ENCODE data around the gene HEPACAM2.

DNA sequence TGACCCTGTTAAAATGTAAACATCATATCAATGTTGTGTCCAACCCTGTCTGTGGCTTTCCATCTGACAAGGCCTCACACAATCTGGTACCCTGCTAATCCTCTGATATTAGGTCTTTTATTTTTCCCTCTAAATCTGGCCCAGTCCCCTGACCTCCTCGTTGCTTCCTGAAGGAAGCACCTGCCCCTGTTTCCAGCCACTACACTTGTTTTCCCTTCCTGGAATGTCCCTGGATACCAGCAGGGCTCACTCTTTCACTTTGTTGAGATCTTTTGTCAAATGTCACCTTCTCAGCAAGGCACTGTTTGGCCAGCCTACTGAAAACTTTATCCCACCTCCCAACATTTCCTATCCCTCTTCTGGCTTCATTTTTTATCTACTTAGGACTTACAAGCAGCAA is 80.2 kb downstream of the HEPACAM2 start:
- no peak for TF ChIP-seq FOSL2 (IDR thresholded peaks at IDR 0.05)
- TF ChIP-seq FOSL2 (CRISPR knock-in tag; IDR thresholded peaks at IDR 0.05): no peak
- TF ChIP-seq POLR2A (IDR thresholded peaks at IDR 0.05; ENCODE audit: low read length): no peak
- TF ChIP-seq, protein P1, sequence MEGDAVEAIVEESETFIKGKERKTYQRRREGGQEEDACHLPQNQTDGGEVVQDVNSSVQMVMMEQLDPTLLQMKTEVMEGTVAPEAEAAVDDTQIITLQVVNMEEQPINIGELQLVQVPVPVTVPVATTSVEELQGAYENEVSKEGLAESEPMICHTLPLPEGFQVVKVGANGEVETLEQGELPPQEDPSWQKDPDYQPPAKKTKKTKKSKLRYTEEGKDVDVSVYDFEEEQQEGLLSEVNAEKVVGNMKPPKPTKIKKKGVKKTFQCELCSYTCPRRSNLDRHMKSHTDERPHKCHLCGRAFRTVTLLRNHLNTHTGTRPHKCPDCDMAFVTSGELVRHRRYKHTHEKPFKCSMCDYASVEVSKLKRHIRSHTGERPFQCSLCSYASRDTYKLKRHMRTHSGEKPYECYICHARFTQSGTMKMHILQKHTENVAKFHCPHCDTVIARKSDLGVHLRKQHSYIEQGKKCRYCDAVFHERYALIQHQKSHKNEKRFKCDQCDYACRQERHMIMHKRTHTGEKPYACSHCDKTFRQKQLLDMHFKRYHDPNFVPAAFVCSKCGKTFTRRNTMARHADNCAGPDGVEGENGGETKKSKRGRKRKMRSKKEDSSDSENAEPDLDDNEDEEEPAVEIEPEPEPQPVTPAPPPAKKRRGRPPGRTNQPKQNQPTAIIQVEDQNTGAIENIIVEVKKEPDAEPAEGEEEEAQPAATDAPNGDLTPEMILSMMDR (IDR thresholded peaks at IDR 0.05): no peak
